ENCODE results near the gene ZNF616.
"Not testable (repeated sequence)": the region's sequence is repeated elsewhere in the genome, so short reads cannot be mapped to it uniquely, and the experiment has no call there.

The ZNF616 gene

GRCh38 chr19:52102782-52103181 is 37.0 kb downstream of the ZNF616 start:
- DNase-seq: no peak

- no peak for DNase-seq
Observed at GRCh38 chr19:52101866-52102562, 37.7 kb downstream of the ZNF616 start.

GRCh38 chr19:52099497-52100138 is 40.1 kb downstream of the ZNF616 start:
- DNase-seq: no peak

- not testable (repeated sequence) for DNase-seq
Observed at GRCh38 chr19:52096416-52096815, 43.3 kb downstream of the ZNF616 start.

GRCh38 chr19:52095172-52096014 is 44.3 kb downstream of the ZNF616 start, which contains the start of gene ZNF841:
Gene ZNF841, minus strand, starts transcription at chr19:52095765. Its CDS starts 10,964 bp downstream, at chr19:52084801.
- peak; percentile 92 for DNase-seq

GRCh38 chr19:52094526-52095130 is 45.1 kb downstream of the ZNF616 start:
- no peak for DNase-seq

GRCh38 chr19:52086481-52086880 is 53.3 kb downstream of the ZNF616 start:
- DNase-seq: no peak

- DNase-seq: no peak
Observed at GRCh38 chr19:52070496-52070895, 69.2 kb downstream of the ZNF616 start.

GRCh38 chr19:52069653-52070052 is 70.1 kb downstream of the ZNF616 start:
- DNase-seq: no peak

- DNase-seq: no peak
Observed at GRCh38 chr19:52066258-52066863, 73.4 kb downstream of the ZNF616 start.

- no peak for DNase-seq
Observed at GRCh38 chr19:52065399-52065798, 74.3 kb downstream of the ZNF616 start.

Data from RPMI8226 (cell line).